Neural cell (in vitro differentiated cells): ENCODE results near the gene BICDL1. TPM values are rescaled to one million over a fixed set of nuclear protein-coding genes. Genes with fewer than 3 reads are reported as not detected.

Experiments used
- H2AFZ ChIP-seq: fragments of 200-600, 300-800 bp; sonication (generic), shearing (Covaris generic); 2 replicates; pipeline ENCODE4 v1.6.0; 2014; ENCODE audit warnings: low read depth, mild to moderate bottlenecking, antibody characterized with exemption, low read length, moderate library complexity
- H3F3A ChIP-seq: fragments of 200-600 bp; shearing (Covaris generic); 2 replicates; pipeline ENCODE4 v1.6.1; 2016; ENCODE audit warnings: mild to moderate bottlenecking, moderate library complexity, mixed read lengths, antibody characterized with exemption, low read length; ENCODE audit not compliant: insufficient read depth, poor library complexity, severe bottlenecking
- H3K27ac ChIP-seq: fragments of 200-600, 300-800 bp; sonication (generic), shearing (Covaris generic); 2 replicates; pipeline ENCODE4 v1.5.1; 2014; ENCODE audit warnings: mild to moderate bottlenecking, low read length, moderate library complexity
- H3K27me3 ChIP-seq: fragments of 300-800, 200-600 bp; sonication (generic), shearing (Covaris generic); 2 replicates; pipeline ENCODE4 v1.6.0; 2014; ENCODE audit warnings: mild to moderate bottlenecking, low read depth, low read length, moderate library complexity; ENCODE audit not compliant: insufficient read depth
- H3K36me3 ChIP-seq: fragments of 300-800, 200-600 bp; sonication (generic), shearing (Covaris generic); 2 replicates; pipeline ENCODE4 v1.5.1; 2014; ENCODE audit warnings: mild to moderate bottlenecking, antibody characterized with exemption, low read length, moderate library complexity; ENCODE audit not compliant: insufficient read depth
- H3K4me2 ChIP-seq: fragments of 300-800, 200-600 bp; sonication (generic), shearing (Covaris generic); 2 replicates; pipeline ENCODE4 v1.6.0; 2014; ENCODE audit warnings: mild to moderate bottlenecking, low read length
- H3K4me3 ChIP-seq: fragments of 300-800, 200-600 bp; sonication (generic), shearing (Covaris generic); 2 replicates; pipeline ENCODE4 v1.5.1; 2014; ENCODE audit warnings: mild to moderate bottlenecking, low read length, moderate library complexity
- H3K79me2 ChIP-seq: fragments of 200-600 bp; shearing (Covaris generic); replicated peaks from 2 replicates; pipeline ENCODE4 v1.6.0; 2014; ENCODE audit warnings: mild to moderate bottlenecking, low read length, moderate library complexity; ENCODE audit not compliant: insufficient read depth
- H3K9ac ChIP-seq: fragments of 300-800, 200-600 bp; sonication (generic), shearing (Covaris generic); 2 replicates; pipeline ENCODE4 v1.6.1; 2016; ENCODE audit warnings: mild to moderate bottlenecking, low read length, mixed read lengths
- H3K9me2 ChIP-seq: fragments of 200-600 bp; shearing (Covaris generic); 2 replicates; pipeline ENCODE4 v1.6.1; 2016; ENCODE audit warnings: mild to moderate bottlenecking, low read length, mixed read lengths; ENCODE audit not compliant: insufficient read depth
- H3K9me3 ChIP-seq: fragments of 200-600, 300-800 bp; sonication (generic), shearing (Covaris generic); 2 replicates; pipeline ENCODE4 v1.6.1; 2016; ENCODE audit warnings: mild to moderate bottlenecking, mixed run types, low read length, moderate library complexity, mixed read lengths
- H4K20me1 ChIP-seq: fragments of 200-600 bp; shearing (Covaris generic); 2 replicates; pipeline ENCODE4 v1.6.1; 2016; ENCODE audit warnings: mild to moderate bottlenecking, mixed run types; ENCODE audit not compliant: insufficient read depth
- CTCF ChIP-seq: fragments of 450-650 bp; IDR thresholded peaks from 2 replicates; pipeline ENCODE4 v1.5.1; 2014; ENCODE audit warnings: antibody characterized with exemption, mild to moderate bottlenecking, moderate library complexity; ENCODE audit not compliant: poor library complexity, severe bottlenecking
- EP300 ChIP-seq: fragments of 450-650 bp; conservative IDR thresholded peaks from 2 replicates; pipeline ENCODE4 v1.6.1; 2014; ENCODE audit warnings: antibody characterized with exemption, mild to moderate bottlenecking, moderate library complexity; ENCODE audit not compliant: poor library complexity, severe bottlenecking
- EZH2 ChIP-seq: fragments of 200-600, 300-800 bp; shearing (Covaris generic), sonication (generic); IDR thresholded peaks from 2 replicates; pipeline ENCODE4 v1.6.1; 2014; ENCODE audit warnings: antibody characterized with exemption, low read length, borderline replicate concordance, mild to moderate bottlenecking; ENCODE audit not compliant: insufficient read depth, poor library complexity, severe bottlenecking
- MXI1 ChIP-seq: fragments of 450-650 bp; conservative IDR thresholded peaks from 2 replicates; pipeline ENCODE4 v1.6.1; 2014; ENCODE audit warnings: antibody characterized with exemption, mild to moderate bottlenecking; ENCODE audit not compliant: poor library complexity, severe bottlenecking
- POLR2AphosphoS5 ChIP-seq: IDR thresholded peaks from 2 replicates; pipeline ENCODE4 v1.6.1; 2012
- RAD21 ChIP-seq: fragments of 450-650 bp; conservative IDR thresholded peaks from 2 replicates; pipeline ENCODE4 v1.6.1; 2014; ENCODE audit warnings: antibody characterized with exemption, mild to moderate bottlenecking, moderate library complexity
- REST ChIP-seq: IDR thresholded peaks from 2 replicates; pipeline ENCODE4 v1.6.1; 2012; ENCODE audit warnings: borderline replicate concordance
- SMC3 ChIP-seq: fragments of 450-650 bp; conservative IDR thresholded peaks from 2 replicates; pipeline ENCODE4 v1.6.1; 2014; ENCODE audit warnings: antibody characterized with exemption, mild to moderate bottlenecking, moderate library complexity; ENCODE audit not compliant: poor library complexity
- TAF1 ChIP-seq: IDR thresholded peaks from 2 replicates; pipeline ENCODE4 v1.6.1; 2012; ENCODE audit warnings: low read depth
- polyA plus RNA-seq: library from polyadenylated mRNA; depleted of rRNA; stranded (reverse); fragments of >200 nt; gene quantifications from 2 replicates; pipeline ENCODE4 v1.2.3, GENCODE V29; 2014

Gene BICDL1
- polyA plus RNA-seq, 1 donor from 2014 or later, result 136 TPM

- Histone ChIP-seq H3K79me2 (no peaks in the 10 kb centered on the region), H3K36me3 (peaks cover 11% of the 10 kb centered on the region), H3F3A (no peaks in the 10 kb centered on the region), H2AFZ (no peak overlapping the region), H3K4me2 (no peak overlapping the region), H3K9me3 (no peaks in the 10 kb centered on the region), H3K27me3 (no peaks in the 10 kb centered on the region), H3K4me3 (no peak overlapping the region), H3K9me2 (no peaks in the 10 kb centered on the region), H3K27ac (no peak overlapping the region), H3K9ac (no peak overlapping the region), H4K20me1 (no peaks in the 10 kb centered on the region)
- TF ChIP-seq EZH2 (no peak), EP300 (no peak), MXI1 (no peak), RAD21 (no peak), POLR2AphosphoS5 (no peak), SMC3 (no peak), CTCF (no peak), TAF1 (no peak), REST (no peak)
These were observed 88.2 kb downstream of the BICDL1 start for GRCh38 chr12:120077260-120077659.

- Histone ChIP-seq H3K27me3 (no peaks in the 10 kb centered on the region), H3K9ac (no peak overlapping the region), H3F3A (no peaks in the 10 kb centered on the region), H3K27ac (no peak overlapping the region), H3K9me2 (no peaks in the 10 kb centered on the region), H3K4me3 (no peak overlapping the region), H2AFZ (no peak overlapping the region), H3K9me3 (no peaks in the 10 kb centered on the region), H4K20me1 (no peaks in the 10 kb centered on the region), H3K4me2 (no peak overlapping the region), H3K36me3 (peaks cover 10% of the 10 kb centered on the region), H3K79me2 (no peaks in the 10 kb centered on the region)
- TF ChIP-seq REST, result no peak
- TF ChIP-seq POLR2AphosphoS5, result no peak
- TF ChIP-seq RAD21, result no peak
- no peak for TF ChIP-seq SMC3
- TF ChIP-seq TAF1, result no peak
- TF ChIP-seq EP300, result no peak
These were observed 89.8 kb downstream of the BICDL1 start for GRCh38 chr12:120078868-120079267.
